HepG2 (cell line): Measurements from ENCODE around the gene IQCK. TPM values are rescaled to one million over a fixed set of nuclear protein-coding genes. Genes with fewer than 3 reads are reported as not detected.

ENCODE experiments used
- ATAC-seq: fragments of 200-7000 bp; cut with Tn5 transposase; 3 replicates; pipeline ENCODE4 v1.9.1; 2020; ENCODE audit warnings: mild to moderate bottlenecking, moderate library complexity
- BruUV-seq: library from RNA; stranded (reverse); fragments of 400-500 nt; replicated peaks from 2 replicates; lab custom pipeline; 2021; lab: Mats Ljungman, UMichigan
- CTCF ChIA-PET: fragments of 300-600 bp; formaldehyde crosslinking; extraction: SDS; loops from one replicate; lab custom pipeline; 2021; ENCODE audit warnings: low total read pairs, inconsistent platforms, low intra/inter-chr PET ratio; lab: Yijun Ruan, JAX
- POLR2A ChIA-PET: fragments of 350-600 bp; sonication (Branson Sonifier 250); formaldehyde crosslinking; loops from one replicate; lab custom pipeline; 2020; ENCODE audit warnings: antibody characterized with exemption, inconsistent platforms; lab: Yijun Ruan, JAX
- DNase-seq: peaks from one replicate; pipeline ENCODE4 v3.0.0-alpha.2; 2015; ENCODE audit warnings: low spot score
- FAIRE-seq: peaks from 3 replicates; lab custom pipeline; 2011; peaks lifted over from hg19 to GRCh38; lab: Jason Lieb, UNC
- H2AFZ ChIP-seq: one replicate; pipeline ENCODE4 v1.6.1; 2011; ENCODE audit warnings: low read length, inconsistent platforms
- H3K27ac ChIP-seq: fragments of 300-600 bp; 3 replicates; pipeline ENCODE4 v1.8.0; 2011; ENCODE audit warnings: mixed run types, mild to moderate bottlenecking, mixed read lengths, low read length, inconsistent platforms; ENCODE audit not compliant: insufficient read depth; ENCODE audit errors: extremely low read length
- H3K27me3 ChIP-seq, 2 experiments: fragments of 200-600 bp in 1 of 2; 2 replicates in 1 of 2; 3 replicates in 1 of 2; pipeline versions ENCODE4 v1.6.0 to v1.8.0; 2011; ENCODE audit warnings: low read length in 2 of 2, mild to moderate bottlenecking in 2 of 2, moderate library complexity in 2 of 2, inconsistent platforms in 1 of 2; ENCODE audit not compliant: insufficient read depth in 2 of 2, control insufficient read depth in 1 of 2
- H3K36me3 ChIP-seq, 2 experiments: fragments of 200-600 bp in 1 of 2; replicated peaks in 1 of 2; 2 replicates in 1 of 2; 3 replicates in 1 of 2; pipeline versions ENCODE4 v1.5.1 to v1.8.0; 2011; ENCODE audit warnings: low read length in 2 of 2, inconsistent platforms in 1 of 2; ENCODE audit not compliant: insufficient read depth in 2 of 2, control insufficient read depth in 1 of 2
- H3K4me1 ChIP-seq: 2 replicates; pipeline ENCODE4 v1.5.1; 2012; ENCODE audit warnings: low read length, inconsistent platforms; ENCODE audit not compliant: insufficient read depth
- H3K4me2 ChIP-seq: 2 replicates; pipeline ENCODE4 v1.6.0; 2011; ENCODE audit warnings: low read depth, low read length, inconsistent platforms
- H3K4me3 ChIP-seq, 3 experiments: fragments of 200-600 bp in 1 of 3; sonication (generic), shearing (Covaris generic) in 1 of 3; replicated peaks in 1 of 3; 2 replicates each; pipeline ENCODE4 v1.5.1; 2011 to 2016; ENCODE audit warnings: low read length in 3 of 3, inconsistent platforms in 2 of 3, low read depth in 2 of 3, mild to moderate bottlenecking in 2 of 3, control low read depth in 1 of 3, mixed read lengths in 1 of 3; ENCODE audit not compliant: insufficient read depth in 1 of 3
- H3K79me2 ChIP-seq: one replicate; pipeline ENCODE4 v1.6.1; 2011; ENCODE audit warnings: low read length, inconsistent platforms; ENCODE audit not compliant: insufficient read depth
- H3K9ac ChIP-seq: 2 replicates; pipeline ENCODE4 v1.6.0; 2011; ENCODE audit warnings: mild to moderate bottlenecking, low read depth, low read length, inconsistent platforms; ENCODE audit not compliant: insufficient read depth
- H3K9me3 ChIP-seq: 2 replicates; pipeline ENCODE4 v1.5.1; 2012; ENCODE audit warnings: mild to moderate bottlenecking, low read length
- H4K20me1 ChIP-seq: 2 replicates; pipeline ENCODE4 v1.6.0; 2011; ENCODE audit warnings: inconsistent platforms, mild to moderate bottlenecking, low read length, moderate library complexity; ENCODE audit not compliant: insufficient read depth
- AGO2 ChIP-seq: fragments of 200-400 bp; formaldehyde crosslinking; optimal IDR thresholded peaks from 2 replicates; pipeline ENCODE3; 2017; ENCODE audit warnings: mild to moderate bottlenecking, low read depth, low read length, moderate library complexity
- HNRNPL ChIP-seq: fragments of 200-400 bp; formaldehyde crosslinking; IDR thresholded peaks from 2 replicates; pipeline ENCODE4 v1.6.1; 2017; ENCODE audit warnings: mild to moderate bottlenecking, low read depth, low read length
- MED8 ChIP-seq: sonication (generic); formaldehyde crosslinking; IDR thresholded peaks from 2 replicates; pipeline ENCODE4 v1.8.1; 2023; ENCODE audit warnings: mild to moderate bottlenecking, missing genetic modification reagents; ENCODE audit not compliant: insufficient replicate concordance
- POLR2A ChIP-seq, 2 experiments: IDR thresholded peaks; 2 replicates each; pipeline ENCODE4 v1.6.1; 2011; ENCODE audit warnings: low read depth in 2 of 2, low read length in 2 of 2, mild to moderate bottlenecking in 1 of 2, moderate library complexity in 1 of 2; ENCODE audit not compliant: insufficient read depth in 1 of 2
- SMARCC2 ChIP-seq: fragments of 450-650 bp; IDR thresholded peaks from 2 replicates; pipeline ENCODE4 v1.6.1; 2017; ENCODE audit warnings: antibody characterized with exemption, mild to moderate bottlenecking
- SOX5 ChIP-seq: IDR thresholded peaks from 2 replicates; pipeline ENCODE4 v1.6.1; 2016; ENCODE audit warnings: borderline replicate concordance
- SP140L ChIP-seq: sonication (generic); formaldehyde crosslinking; IDR thresholded peaks from 2 replicates; pipeline ENCODE4 v1.4.0; 2020; ENCODE audit warnings: missing genetic modification reagents, borderline replicate concordance
- SRF ChIP-seq: IDR thresholded peaks from 2 replicates; pipeline ENCODE4 v1.6.1; 2011; ENCODE audit warnings: mild to moderate bottlenecking, low read depth, low read length, moderate library complexity
- ZNF629 ChIP-seq: sonication (generic); formaldehyde crosslinking; conservative IDR thresholded peaks from 2 replicates; pipeline ENCODE4 v1.5.0; 2020; ENCODE audit warnings: missing genetic modification reagents
- ZNF850 ChIP-seq: sonication (generic); formaldehyde crosslinking; conservative IDR thresholded peaks from 2 replicates; pipeline ENCODE4 v1.9.0; 2021; ENCODE audit warnings: mild to moderate bottlenecking, missing genetic modification reagents
- WGBS: methylation state at CpG from one replicate; pipeline ENCODE4 v1.1.6; 2017; ENCODE audit warnings: low lambda C conversion rate; 5-methylcytosine and 5-hydroxymethylcytosine counted together
- in situ Hi-C: cut with HindIII; loops from 2 replicates; pipeline ENCODE4 v1.10.0; 2017; ENCODE audit warnings: low pct_unique_long_range_greater_than_20kb; ENCODE audit not compliant: extremely low pct_ligation_motif_present
- intact Hi-C: fragments of 100-400 bp; cut with micrococcal nuclease; formaldehyde crosslinking; loops from one replicate; pipeline ENCODE4 v1.10.0; 2022; ENCODE audit not compliant: unreplicated experiment
- polyA plus RNA-seq, 8 experiments: library from polyadenylated mRNA; depleted of rRNA in 3 of 8; stranded (reverse) in 7 of 8; unstranded in 1 of 8; fragments of >200 nt; fragmentation: Illumina TruSeq in 4 of 8; extraction: Trizol in 4 of 8; gene quantifications; 2 replicates each; pipeline versions ENCODE4 v1.2.1 to v1.2.3, GENCODE V29; 2011 to 2016; ENCODE audit warnings: low read depth in 4 of 8, missing spikeins in 1 of 8, mixed read lengths in 1 of 8; ENCODE audit not compliant: insufficient read depth in 1 of 8
- total RNA-seq, 5 experiments: library from RNA; depleted of rRNA; stranded (reverse); fragments of >200 nt; fragmentation: Illumina TruSeq; extraction: Trizol; gene quantifications; 2 replicates each; pipeline ENCODE4 v1.2.3, GENCODE V29; 2016; ENCODE audit warnings: low read depth in 1 of 5

IQCK gene
- total and polyA plus RNA-seq, 2 of the 13 experiments (the other 11 are each of a cell fraction or from before 2014, with no cell fraction given) = 5.1 to 7.3 TPM

GRCh38 chr16:19696961-19697360 lies 21.1 kb upstream of the IQCK start:
- H3K4me2 ChIP-seq = no peak overlapping the region

GRCh38 chr16:19697756-19698318 lies 20.2 kb upstream of the IQCK start:
- no TSS peak for BruUV-seq
- Histone ChIP-seq H3K27me3 (no peaks in the 10 kb centered on the region), H3K9ac (no peak overlapping the region), H3K27ac (no peak overlapping the region), H3K4me3 (no peak overlapping the region), H3K9me3 (no peaks in the 10 kb centered on the region), H3K4me2 (no peak overlapping the region), H3K4me1 (peaks cover 20% of the 10 kb centered on the region), H3K36me3 (peaks cover 4 to 10% of the 10 kb centered on the region in 2 experiments; a peak in 3 of 5 replicates), H4K20me1 (peaks cover 4% of the 10 kb centered on the region; the same call in 1 of the 2 replicates), H2AFZ (no peak overlapping the region), H3K79me2 (no peaks in the 10 kb centered on the region)
- intact Hi-C loops = no loop called here
- WGBS = 96% methylated on average over 8 of the region's 8 CpGs
- DNase-seq (no peak), FAIRE-seq (no peak), ATAC-seq (no peak)
- POLR2A ChIA-PET = no interaction called here
- CTCF ChIA-PET = no interaction called here
- TF ChIP-seq ZNF629 (CRISPR knock-in tag) = peak; percentile 75
- peak in 1 of 2 experiments; percentile 18; a peak in 1 of 4 replicates for TF ChIP-seq POLR2A (IDR thresholded peaks at IDR 0.05; ENCODE audit: insufficient read depth in 1 of 2, low read depth in 2 of 2, low read length in 2 of 2)
- no peak for TF ChIP-seq ZNF850 (CRISPR knock-in tag)
- in situ Hi-C loops = no loop called here

More at GRCh38 chr16:19696961-19697360, 21.1 kb upstream of the IQCK start:
- no peak for FAIRE-seq
- BruUV-seq = no TSS peak
- in situ Hi-C loops = no loop called here
- Histone ChIP-seq H3K27me3 (no peaks in the 10 kb centered on the region), H3K27ac (no peak overlapping the region), H3K9ac (no peak overlapping the region), H2AFZ (no peak overlapping the region), H3K4me1 (peaks cover 20% of the 10 kb centered on the region), H3K79me2 (no peaks in the 10 kb centered on the region), H4K20me1 (peaks cover 4% of the 10 kb centered on the region; the same call in 1 of the 2 replicates), H3K9me3 (no peaks in the 10 kb centered on the region), H3K36me3 (peaks cover 2 to 10% of the 10 kb centered on the region in 2 experiments; a peak in 3 of 5 replicates)
- intact Hi-C loops = no loop called here
- POLR2A ChIA-PET = no interaction called here
- TF ChIP-seq MED8 (CRISPR knock-in tag) = peak; percentile 19
- TF ChIP-seq HNRNPL = peak; percentile 71; the same call in 1 of the 2 replicates
- no peak for TF ChIP-seq SRF
- no peak for TF ChIP-seq SMARCC2
- TF ChIP-seq SP140L (CRISPR knock-in tag) = no peak
- no peak for TF ChIP-seq SOX5 (CRISPR knock-in tag)
- TF ChIP-seq AGO2 = peak; percentile 83
- TF ChIP-seq, all 625 proteins: peak for 3
- ATAC-seq (no peak), DNase-seq (no peak)
- 96% methylated on average over 15 of the region's 15 CpGs for WGBS
- H3K4me3 ChIP-seq = no peak overlapping the region
- CTCF ChIA-PET = no interaction called here
